Endometrial microvascular endothelial cells (primary cell): Measurements from ENCODE around the gene LCNL1. TPM values are rescaled to one million over a fixed set of nuclear protein-coding genes. Genes with fewer than 3 reads are reported as not detected.

ENCODE experiments used
- in situ Hi-C: cut with HindIII; loops from 2 replicates; pipeline ENCODE4 v1.10.0; 2017; ENCODE audit warnings: low sequenced_read_pairs, low pct_unique_long_range_greater_than_20kb; ENCODE audit errors: inconsistent ontology term
- total RNA-seq: library from RNA; depleted of rRNA; stranded (reverse); fragments of >200 nt; gene quantifications from one replicate; pipeline ENCODE4 v1.2.3, GENCODE V29; 2015; ENCODE audit errors: inconsistent ontology term

Gene LCNL1
- total RNA-seq, 1 donor from 2014 or later, result not detected

GRCh38 chr9:137015976-137016375 lies 33.2 kb downstream of the LCNL1 start:
- in situ Hi-C loops, result no loop called here

- in situ Hi-C loops, result no loop called here
Observed at GRCh38 chr9:137016436-137016835, 33.6 kb downstream of the LCNL1 start.

- in situ Hi-C loops, result no loop called here
Observed at GRCh38 chr9:137017071-137017470, 34.3 kb downstream of the LCNL1 start.

GRCh38 chr9:137017791-137018497 lies 35.2 kb downstream of the LCNL1 start:
- in situ Hi-C loops, result no loop called here

- in situ Hi-C loops, result no loop called here
Observed at GRCh38 chr9:137018761-137019559, 36.2 kb downstream of the LCNL1 start.

GRCh38 chr9:137019891-137020683 lies 37.3 kb downstream of the LCNL1 start:
- in situ Hi-C loops, result no loop called here

- in situ Hi-C loops, result no loop called here
Observed at GRCh38 chr9:137020771-137021567, 38.2 kb downstream of the LCNL1 start.

- in situ Hi-C loops, result no loop called here
Observed at GRCh38 chr9:137021568-137021978, 38.8 kb downstream of the LCNL1 start.

- in situ Hi-C loops, result no loop called here
Observed at GRCh38 chr9:137021979-137022661, 39.3 kb downstream of the LCNL1 start.

GRCh38 chr9:137022662-137023008 lies 39.8 kb downstream of the LCNL1 start:
- in situ Hi-C loops, result no loop called here

- in situ Hi-C loops, result no loop called here
Observed at GRCh38 chr9:137023157-137023556, 40.4 kb downstream of the LCNL1 start.

- in situ Hi-C loops, result no loop called here
Observed at GRCh38 chr9:137023583-137023991, 40.8 kb downstream of the LCNL1 start.

- in situ Hi-C loops, result no loop called here
Observed at GRCh38 chr9:137025517-137025966, 42.7 kb downstream of the LCNL1 start.

- in situ Hi-C loops, result no loop called here
Observed at GRCh38 chr9:137026384-137026783, 43.6 kb downstream of the LCNL1 start.

GRCh38 chr9:137026828-137027227 lies 44.0 kb downstream of the LCNL1 start:
- in situ Hi-C loops, result no loop called here

- in situ Hi-C loops, result no loop called here
Observed at GRCh38 chr9:137027369-137028262, 44.8 kb downstream of the LCNL1 start, which contains the start of gene ABCA2. Gene ABCA2 (minus strand): TSS chr9:137028237. CDS start chr9:137028140, 97 bp downstream.
